Activated CD4-positive, alpha-beta T cell treated with anti-CD3 and anti-CD28 coated beads for 36 hours (primary cell): ENCODE measurements around the gene AKAP7. TPM values are rescaled to one million over a fixed set of nuclear protein-coding genes. Genes with fewer than 3 reads are reported as not detected.
A peak's percentile ranks its signal among the peaks of the same experiment; 100 is the strongest.

ENCODE experiments used
- ATAC-seq: fragments of 200-7000 bp; cut with Tn5 transposase; one replicate; pipeline ENCODE4 v1.10.0; 2021; ENCODE audit warnings: mild to moderate bottlenecking, moderate library complexity
- CTCF ChIA-PET: fragments of 350-600 bp; sonication (Branson Sonifier 250); formaldehyde crosslinking; loops from one replicate; lab custom pipeline; 2021; ENCODE audit warnings: antibody characterized with exemption; lab: Charles Lee
- POLR2A ChIA-PET: fragments of 350-600 bp; sonication (Branson Sonifier 250); formaldehyde crosslinking; loops from one replicate; lab custom pipeline; 2021; ENCODE audit warnings: antibody characterized with exemption, inconsistent platforms; lab: Charles Lee
- DNase-seq: peaks from one replicate; pipeline ENCODE4 v3.0.0-alpha.2; 2020
- H3K27ac Mint-ChIP-seq: one replicate; pipeline ENCODE4 v1.8.0; 2021; ENCODE audit warnings: mixed read lengths
- H3K27me3 Mint-ChIP-seq: one replicate; pipeline ENCODE4 v1.8.0; 2021; ENCODE audit warnings: mixed read lengths
- H3K36me3 Mint-ChIP-seq: one replicate; pipeline ENCODE4 v1.8.0; 2021; ENCODE audit warnings: low read depth, mixed read lengths
- H3K4me1 Mint-ChIP-seq: one replicate; pipeline ENCODE4 v1.8.0; 2021; ENCODE audit warnings: mixed read lengths
- H3K4me3 Mint-ChIP-seq: one replicate; pipeline ENCODE4 v1.8.0; 2021; ENCODE audit warnings: mild to moderate bottlenecking, moderate library complexity, mixed read lengths
- H3K9me3 Mint-ChIP-seq: one replicate; pipeline ENCODE4 v1.8.0; 2021; ENCODE audit warnings: low read depth, mixed read lengths
- intact Hi-C, 2 experiments: fragments of 100-400 bp; cut with DNase I in 1 of 2; cut with micrococcal nuclease in 1 of 2; formaldehyde crosslinking; loops; one replicate each; pipeline versions ENCODE4 v1.14.2 to v1.15.1; 2022 to 2024; cut with DNase I, micrococcal nuclease
- total RNA-seq, 2 experiments: library from RNA; stranded (reverse); gene quantifications; one replicate each; pipeline ENCODE4 v1.2.3, GENCODE V29; 2021

The AKAP7 gene
- total RNA-seq, 2 experiments from 2014 or later, result 5.1 to 6.0 TPM

DNA sequence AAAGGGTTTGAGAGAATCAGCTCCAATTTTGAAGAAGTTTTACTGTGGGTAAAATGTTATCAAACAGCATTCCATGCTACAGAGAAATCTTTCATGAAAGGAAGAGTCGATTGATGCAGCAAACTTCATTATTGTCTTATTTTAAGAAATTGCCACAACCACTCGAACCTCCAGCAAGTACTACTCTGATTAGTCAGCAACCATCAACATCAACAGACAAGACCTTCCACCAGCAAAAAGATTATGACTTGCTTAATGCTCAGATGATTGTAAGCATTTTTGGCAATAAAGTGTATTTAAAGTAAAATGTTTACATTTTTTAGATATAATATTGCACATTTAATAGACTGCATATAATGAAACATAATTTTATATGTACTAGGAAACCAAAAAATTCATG lies 87.5 kb downstream of the AKAP7 start:
- ChIA-PET POLR2A (no interaction called here), CTCF (interaction anchor here (1.1 to 1.3 kb wide), 2 partner anchors 34 kb away, joined by 3 read pairs; no protein-coding TSS in a partner anchor)
- Mint-ChIP-seq H3K4me3 (no peak overlapping the region), H3K36me3 (peaks cover 12% of the 10 kb centered on the region), H3K27ac (no peak overlapping the region), H3K27me3 (no peaks in the 10 kb centered on the region), H3K9me3 (no peaks in the 10 kb centered on the region), H3K4me1 (peaks cover 13% of the 10 kb centered on the region)
- ATAC-seq (no peak), DNase-seq (no peak)
- intact Hi-C loops, result no loop called here

DNA sequence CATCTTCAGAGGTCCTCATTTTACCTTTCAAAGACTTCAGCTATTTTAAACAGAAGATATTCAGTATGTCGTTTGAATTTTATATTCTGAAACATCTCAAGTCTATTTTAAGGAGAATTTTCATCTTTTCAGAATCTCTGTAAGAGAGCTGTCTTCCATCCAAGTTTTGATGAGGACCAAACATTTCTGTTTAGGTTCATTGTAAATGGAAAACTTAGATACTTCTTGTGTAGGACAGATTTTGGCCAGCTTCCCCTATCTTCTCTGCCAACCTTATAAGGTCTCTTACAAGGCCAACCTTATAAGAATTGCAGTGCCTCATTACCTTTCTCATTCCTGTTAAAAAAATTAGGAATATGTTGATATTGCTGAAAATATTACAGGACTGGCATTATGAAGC lies 88.1 kb downstream of the AKAP7 start:
- ChIA-PET POLR2A (no interaction called here), CTCF (interaction anchor here (0.6 to 1.3 kb wide), 3 partner anchors 33 to 58 kb away, joined by 3 read pairs; no protein-coding TSS in a partner anchor)
- peaks cover 16% of the 10 kb centered on the region for H3K4me1 Mint-ChIP-seq
- no peaks in the 10 kb centered on the region for H3K27me3 Mint-ChIP-seq
- intact Hi-C loops, result no loop called here
- H3K4me3 Mint-ChIP-seq, result no peak overlapping the region
- H3K9me3 Mint-ChIP-seq, result no peaks in the 10 kb centered on the region
- peaks cover 15% of the 10 kb centered on the region for H3K36me3 Mint-ChIP-seq
- ATAC-seq (no peak), DNase-seq (no peak)
- no peak overlapping the region for H3K27ac Mint-ChIP-seq

DNA sequence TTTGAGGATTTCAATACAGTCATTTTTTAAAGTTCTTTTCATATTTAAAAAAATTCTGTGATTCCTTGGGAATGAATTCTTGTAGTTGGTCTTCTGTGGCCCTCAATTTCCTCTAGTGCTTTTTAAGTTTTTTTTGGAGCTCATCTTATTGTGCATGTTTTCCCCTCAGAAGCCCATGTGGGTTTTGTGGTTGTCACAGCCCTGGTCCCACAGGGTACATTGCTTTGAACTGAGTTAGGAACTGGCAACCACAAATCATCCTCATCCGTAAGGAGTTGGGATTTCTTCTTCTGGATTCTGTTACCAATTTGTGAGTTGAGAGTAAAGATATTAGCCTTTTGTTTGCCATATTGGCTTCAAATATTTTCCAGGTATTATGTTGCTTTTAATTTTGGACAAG lies 89.9 kb downstream of the AKAP7 start:
- ChIA-PET POLR2A (no interaction called here), CTCF (no interaction called here)
- H3K4me3 Mint-ChIP-seq, result no peak overlapping the region
- no peaks in the 10 kb centered on the region for H3K9me3 Mint-ChIP-seq
- ATAC-seq (no peak), DNase-seq (no peak)
- intact Hi-C loops, result no loop called here
- H3K36me3 Mint-ChIP-seq, result peaks cover 12% of the 10 kb centered on the region
- no peak overlapping the region for H3K27ac Mint-ChIP-seq
- H3K4me1 Mint-ChIP-seq, result peaks cover 16% of the 10 kb centered on the region
- H3K27me3 Mint-ChIP-seq, result no peaks in the 10 kb centered on the region

DNA sequence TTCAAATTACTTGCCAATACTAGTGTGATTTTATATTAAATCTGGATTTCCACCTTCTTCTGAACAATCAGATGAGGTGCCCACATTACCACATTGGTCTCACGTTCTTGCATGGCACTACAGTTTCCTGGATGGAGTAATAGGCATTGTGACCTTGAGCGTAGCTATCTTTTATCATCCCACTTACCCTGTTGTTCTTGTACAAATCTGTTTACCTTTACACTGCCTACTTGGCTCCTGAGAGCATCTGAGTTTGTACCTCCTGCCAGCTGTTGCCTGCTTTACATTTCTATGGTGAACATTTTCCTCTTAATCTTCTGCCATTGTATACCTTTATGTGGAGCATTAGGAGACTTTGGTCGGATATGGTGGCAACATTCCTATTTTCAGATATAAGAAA lies 90.7 kb downstream of the AKAP7 start:
- intact Hi-C loops, result no loop called here
- Mint-ChIP-seq H3K9me3 (no peaks in the 10 kb centered on the region), H3K27me3 (no peaks in the 10 kb centered on the region), H3K27ac (no peak overlapping the region), H3K4me1 (peaks cover 20% of the 10 kb centered on the region), H3K4me3 (no peak overlapping the region), H3K36me3 (peaks cover 9% of the 10 kb centered on the region)
- ChIA-PET POLR2A (no interaction called here), CTCF (interaction anchor here (0.7 to 0.9 kb wide), 3 partner anchors 11 to 16 kb away, joined by 3 read pairs; no protein-coding TSS in a partner anchor)
- DNase-seq (no peak), ATAC-seq (no peak)

DNA sequence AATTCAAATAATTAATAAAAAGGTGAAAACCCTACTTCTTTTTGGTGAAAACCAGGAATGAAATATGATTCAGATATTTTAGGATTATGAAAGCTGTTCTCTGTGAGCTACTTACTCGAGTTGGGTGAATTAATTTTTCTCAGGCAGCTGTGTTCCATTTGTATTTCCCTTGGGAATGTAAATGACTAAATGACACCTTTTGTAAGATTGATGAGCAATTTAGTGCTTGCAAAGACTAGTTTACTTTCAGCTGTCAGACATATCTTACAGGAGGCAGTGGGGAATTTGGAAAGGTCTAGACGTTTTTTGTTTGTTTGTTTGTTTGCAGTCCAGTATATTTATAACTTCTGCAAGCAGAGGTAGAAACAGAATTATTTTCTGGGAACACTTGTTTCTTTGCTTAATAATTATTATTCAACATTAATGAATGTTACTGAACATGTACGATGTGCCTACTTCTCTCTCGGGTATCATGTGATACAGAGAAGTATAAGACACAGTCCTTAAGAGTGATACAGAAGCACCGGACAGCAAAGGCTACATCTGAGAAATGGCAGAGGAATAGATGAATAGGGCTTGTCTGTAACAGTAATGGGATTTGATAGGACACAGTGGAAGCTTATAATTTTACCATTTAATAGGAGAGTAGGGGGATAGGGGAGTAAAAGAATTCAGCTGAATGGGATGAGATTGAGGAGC lies 91.3 kb downstream of the AKAP7 start:
- peaks cover 23% of the 10 kb centered on the region for H3K4me1 Mint-ChIP-seq
- no peaks in the 10 kb centered on the region for H3K9me3 Mint-ChIP-seq
- peaks cover 5% of the 10 kb centered on the region for H3K36me3 Mint-ChIP-seq
- no peak overlapping the region for H3K4me3 Mint-ChIP-seq
- ChIA-PET POLR2A (no interaction called here), CTCF (interaction anchor here (0.6 to 0.9 kb wide), 4 partner anchors 11 to 21 kb away, joined by 3 to 4 read pairs (median 3); no protein-coding TSS in a partner anchor)
- H3K27ac Mint-ChIP-seq, result no peak overlapping the region
- intact Hi-C loops, result no loop called here
- DNase-seq, result no peak
- no peaks in the 10 kb centered on the region for H3K27me3 Mint-ChIP-seq
- ATAC-seq, result no peak

DNA sequence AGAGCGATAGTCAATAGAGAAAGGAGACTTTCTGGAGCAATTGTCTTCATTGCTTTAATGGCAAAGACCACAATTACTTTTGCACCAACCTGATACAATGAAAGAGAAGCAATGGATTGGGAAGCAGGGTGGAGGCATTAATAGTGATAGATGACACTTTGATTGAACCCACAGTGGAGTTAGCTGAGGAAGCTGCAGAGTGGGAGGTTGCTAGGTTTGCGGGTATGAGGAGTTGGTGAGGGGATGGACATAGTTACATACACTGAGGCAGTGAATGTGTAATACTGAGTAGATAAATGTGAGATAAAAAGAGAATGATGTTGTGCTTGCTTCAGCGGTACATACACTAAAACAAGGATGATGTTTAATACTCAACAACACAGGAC lies 91.9 kb downstream of the AKAP7 start:
- Mint-ChIP-seq H3K4me3 (no peak overlapping the region), H3K27ac (no peak overlapping the region), H3K27me3 (no peaks in the 10 kb centered on the region), H3K4me1 (peaks cover 21% of the 10 kb centered on the region), H3K36me3 (peaks cover 2% of the 10 kb centered on the region), H3K9me3 (no peaks in the 10 kb centered on the region)
- ChIA-PET POLR2A (no interaction called here), CTCF (interaction anchor here (0.6 kb wide), 1 partner anchor 22 kb away, joined by 4 read pairs; no protein-coding TSS in a partner anchor)
- no peak for ATAC-seq
- no peak for DNase-seq
- intact Hi-C loops, result no loop called here

DNA sequence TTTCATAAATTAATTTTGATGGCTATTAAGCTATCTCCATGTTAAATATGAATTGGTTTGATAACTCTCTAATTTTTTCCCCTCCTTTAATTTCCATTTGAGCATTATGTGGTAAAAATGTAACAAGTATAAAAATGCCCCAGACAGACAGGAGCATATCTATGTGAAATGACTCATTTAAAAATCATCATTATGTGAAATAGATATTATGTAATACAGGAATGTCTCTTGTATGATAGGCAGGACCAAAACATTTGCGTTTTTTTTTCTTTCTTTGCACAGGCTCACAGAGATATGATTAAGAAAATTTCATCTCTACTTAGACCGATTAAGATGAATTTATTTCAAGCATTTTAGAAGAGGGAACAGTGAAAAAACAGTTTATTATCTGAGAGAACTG lies 95.8 kb downstream of the AKAP7 start:
- Mint-ChIP-seq H3K27me3 (no peaks in the 10 kb centered on the region), H3K36me3 (peaks cover 2% of the 10 kb centered on the region), H3K9me3 (no peaks in the 10 kb centered on the region), H3K4me3 (no peak overlapping the region), H3K27ac (no peak overlapping the region), H3K4me1 (peaks cover 17% of the 10 kb centered on the region)
- no peak for ATAC-seq
- POLR2A ChIA-PET, result interaction anchor here (0.6 kb wide), 1 partner anchor 153 kb away, joined by 3 read pairs; no protein-coding TSS in a partner anchor
- DNase-seq, result no peak
- intact Hi-C loops, result no loop called here
- CTCF ChIA-PET, result no interaction called here

DNA sequence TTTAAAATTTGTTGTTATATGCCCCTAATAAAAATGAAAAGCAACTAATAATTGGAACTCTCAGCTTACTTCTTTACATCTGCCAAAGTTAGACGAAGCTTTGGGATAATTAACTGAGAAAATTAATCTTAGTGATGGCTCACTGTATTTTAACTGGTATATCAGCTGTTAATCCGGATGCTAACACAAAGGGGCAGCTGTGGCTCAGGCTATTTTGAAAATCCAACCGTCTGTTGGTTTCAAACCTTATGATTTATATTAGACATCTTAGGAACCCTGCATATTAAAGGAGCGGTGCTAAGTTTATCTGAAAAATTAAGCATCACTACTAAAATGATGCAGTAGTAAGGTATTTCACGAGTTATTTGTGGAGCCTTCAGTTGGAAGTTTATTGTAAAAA lies 96.6 kb downstream of the AKAP7 start:
- POLR2A ChIA-PET, result interaction anchor here (0.6 kb wide), 1 partner anchor 153 kb away, joined by 3 read pairs; no protein-coding TSS in a partner anchor
- Mint-ChIP-seq H3K9me3 (peaks cover 5% of the 10 kb centered on the region), H3K4me1 (peaks cover 17% of the 10 kb centered on the region), H3K27ac (no peak overlapping the region), H3K4me3 (no peak overlapping the region), H3K36me3 (peaks cover 9% of the 10 kb centered on the region), H3K27me3 (no peaks in the 10 kb centered on the region)
- CTCF ChIA-PET, result no interaction called here
- intact Hi-C loops, result no loop called here
- no peak for DNase-seq
- ATAC-seq, result no peak

DNA sequence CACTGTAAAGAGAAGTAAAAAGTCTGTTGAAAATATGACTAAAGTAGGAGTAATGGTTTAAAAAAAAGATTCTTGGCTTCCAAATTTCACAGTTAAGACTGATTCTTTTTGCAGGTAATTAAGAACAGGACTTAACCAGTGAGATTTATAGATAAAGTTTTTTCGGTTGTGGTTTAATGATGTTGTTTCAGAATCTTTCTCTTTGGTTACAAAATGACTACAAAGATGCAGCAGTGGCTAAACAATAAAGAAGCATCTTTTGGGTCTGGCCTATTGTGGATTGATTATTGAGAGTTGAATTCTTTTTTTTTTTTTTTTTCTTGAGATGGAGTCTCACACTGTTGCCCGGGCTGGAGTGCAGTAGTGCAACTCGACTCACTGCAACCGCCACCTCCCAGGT lies 109.7 kb downstream of the AKAP7 start:
- POLR2A ChIA-PET, result no interaction called here
- CTCF ChIA-PET, result interaction anchor here (0.6 kb wide), 1 partner anchor 50 kb away, joined by 3 read pairs; no protein-coding TSS in a partner anchor
- H3K4me1 Mint-ChIP-seq, result peaks cover 24% of the 10 kb centered on the region

DNA sequence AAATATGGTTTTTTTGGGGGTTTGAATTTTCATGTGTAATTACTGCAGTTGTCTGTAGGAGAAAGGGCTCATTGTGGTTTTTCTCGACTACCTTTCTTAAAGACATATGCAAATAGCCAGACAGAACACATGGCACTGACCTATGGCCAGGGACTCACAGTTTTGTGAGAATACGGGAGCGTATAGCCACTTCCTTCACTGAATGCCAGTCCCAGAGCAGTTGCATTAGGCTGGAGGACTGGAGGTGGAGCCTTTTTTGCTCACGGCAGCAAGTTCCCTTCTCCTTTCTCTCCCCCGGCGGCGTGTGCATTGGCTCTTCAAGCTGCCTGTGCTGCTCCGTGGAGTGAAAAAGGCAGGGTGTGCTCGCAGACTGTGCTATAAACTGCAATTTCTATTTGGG lies 114.9 kb downstream of the AKAP7 start:
- Mint-ChIP-seq H3K4me3 (peak overlapping the region; percentile 51), H3K27ac (no peak overlapping the region), H3K36me3 (peaks cover 3% of the 10 kb centered on the region), H3K4me1 (peaks cover 45% of the 10 kb centered on the region), H3K27me3 (no peaks in the 10 kb centered on the region), H3K9me3 (no peaks in the 10 kb centered on the region)
- DNase-seq (peak; percentile 41), ATAC-seq (peak; percentile 69)
- POLR2A ChIA-PET, result no interaction called here
- CTCF ChIA-PET, result interaction anchor here (0.8 to 1.3 kb wide), 2 partner anchors 10 to 51 kb away, joined by 3 read pairs; no protein-coding TSS in a partner anchor
- intact Hi-C loops, result no loop called here

More for the DNA sequence above, 109.7 kb downstream of the AKAP7 start:
- H3K27me3 Mint-ChIP-seq, result no peaks in the 10 kb centered on the region
- H3K36me3 Mint-ChIP-seq, result peaks cover 13% of the 10 kb centered on the region
- H3K27ac Mint-ChIP-seq, result no peak overlapping the region
- peaks cover 6% of the 10 kb centered on the region for H3K9me3 Mint-ChIP-seq
- intact Hi-C loops, result no loop called here
- DNase-seq (no peak), ATAC-seq (no peak)
- no peak overlapping the region for H3K4me3 Mint-ChIP-seq

DNA sequence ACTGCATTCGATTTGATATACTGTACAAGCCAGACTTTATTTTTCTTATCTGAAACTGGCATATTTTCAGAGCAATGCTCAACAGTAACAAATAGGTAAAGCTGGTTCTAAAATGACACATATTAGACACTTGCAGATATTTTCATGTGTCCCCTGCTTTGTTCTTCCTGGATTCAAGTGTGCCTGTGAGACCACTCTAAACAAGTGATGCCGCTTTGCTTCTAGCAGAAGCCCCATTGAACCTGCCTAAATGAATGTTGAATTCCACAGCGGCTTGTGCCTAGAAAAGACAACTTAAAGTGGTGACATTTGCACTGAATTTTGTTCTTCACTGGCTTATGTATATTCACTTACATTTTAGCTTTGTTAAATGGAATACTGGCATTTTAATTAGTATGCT lies 115.7 kb downstream of the AKAP7 start:
- Mint-ChIP-seq H3K4me3 (peak overlapping the region; percentile 51), H3K9me3 (no peaks in the 10 kb centered on the region), H3K27me3 (no peaks in the 10 kb centered on the region), H3K27ac (no peak overlapping the region), H3K4me1 (peaks cover 48% of the 10 kb centered on the region), H3K36me3 (no peaks in the 10 kb centered on the region)
- ChIA-PET CTCF (interaction anchor here (0.8 to 1.3 kb wide), 2 partner anchors 10 to 52 kb away, joined by 3 read pairs; no protein-coding TSS in a partner anchor), POLR2A (no interaction called here)
- DNase-seq (no peak), ATAC-seq (no peak)
- intact Hi-C loops, result no loop called here
